Stomach (tissue), 4 donors: ENCODE results near the gene METTL3.

Source experiments
- CTCF ChIP-seq, 7 experiments: fragments of 450-650 bp in 4 of 7; fragments of 200-600 bp in 3 of 7; sonication (generic) in 3 of 7; IDR thresholded peaks; one replicate each; pipeline ENCODE4 v1.5.1; 2016 to 2019; ENCODE audit warnings: antibody characterized with exemption in 7 of 7, control low read depth in 2 of 7, mild to moderate bottlenecking in 1 of 7
- EP300 ChIP-seq: sonication (generic); formaldehyde crosslinking; IDR thresholded peaks from one replicate; pipeline ENCODE4 v1.6.1; 2017; ENCODE audit warnings: antibody characterized with exemption
- POLR2A ChIP-seq, 4 donors: fragments of 450-650 bp; IDR thresholded peaks; one replicate each; pipeline ENCODE4 v1.6.1; 2016; ENCODE audit warnings: antibody characterized with exemption in 4 of 4, control low read depth in 2 of 4, mild to moderate bottlenecking in 1 of 4, moderate library complexity in 1 of 4
- POLR2AphosphoS5 ChIP-seq, 3 donors: sonication (generic); formaldehyde crosslinking; IDR thresholded peaks; one replicate each; pipeline ENCODE4 v1.6.1; 2016; ENCODE audit warnings: antibody characterized with exemption in 3 of 3

- TF ChIP-seq CTCF (IDR thresholded peaks at IDR 0.05), result no peak
- no peak for TF ChIP-seq POLR2A (IDR thresholded peaks at IDR 0.05)
- no peak for TF ChIP-seq EP300
- no peak for TF ChIP-seq POLR2AphosphoS5 (IDR thresholded peaks at IDR 0.05)
Observed at GRCh38 chr14:21505012-21505553, 6.1 kb downstream of the METTL3 start.
